ENCODE results near the gene KNCN.

The KNCN gene

GRCh38 chr1:46585312-46585938, 34.0 kb upstream of the KNCN start:
- DNase-seq (ENCODE audit: insufficient read length, low spot score) (no peak), FAIRE-seq (no peak)
- TF ChIP-seq SPI1 (IDR thresholded peaks at IDR 0.05; ENCODE audit: low read depth, low read length) (no peak), POLR2A (IDR thresholded peaks at IDR 0.05; ENCODE audit: low read depth, low read length) (no peak), POLR2AphosphoS5 (IDR thresholded peaks at IDR 0.05; ENCODE audit: low read depth, low read length) (no peak), PAX5 (IDR thresholded peaks at IDR 0.05; ENCODE audit: insufficient read depth, low read length, severe bottlenecking) (no peak), TAF1 (IDR thresholded peaks at IDR 0.05; ENCODE audit: low read depth, low read length) (no peak), POU2F2 (IDR thresholded peaks at IDR 0.05; ENCODE audit: low read depth, low read length) (no peak)

- TF ChIP-seq POU2F2 (IDR thresholded peaks at IDR 0.05; ENCODE audit: low read depth, low read length) = no peak
- no peak for TF ChIP-seq POLR2AphosphoS5 (IDR thresholded peaks at IDR 0.05; ENCODE audit: low read depth, low read length)
- no peak for TF ChIP-seq TAF1 (IDR thresholded peaks at IDR 0.05; ENCODE audit: low read depth, low read length)
- no peak for TF ChIP-seq SPI1 (IDR thresholded peaks at IDR 0.05; ENCODE audit: low read depth, low read length)
- no peak for TF ChIP-seq POLR2A (IDR thresholded peaks at IDR 0.05; ENCODE audit: low read depth, low read length)
- TF ChIP-seq PAX5 (IDR thresholded peaks at IDR 0.05; ENCODE audit: insufficient read depth, low read length, severe bottlenecking) = no peak
- DNase-seq (ENCODE audit: insufficient read length, low spot score) = no peak
- FAIRE-seq = no peak
Measured at GRCh38 chr1:46583494-46583893, 32.0 kb upstream of the KNCN start.

- no peak for TF ChIP-seq POU2F2 (IDR thresholded peaks at IDR 0.05; ENCODE audit: low read depth, low read length)
- no peak for TF ChIP-seq SPI1 (IDR thresholded peaks at IDR 0.05; ENCODE audit: low read depth, low read length)
- no peak for TF ChIP-seq PAX5 (IDR thresholded peaks at IDR 0.05; ENCODE audit: insufficient read depth, low read length, severe bottlenecking)
- no peak for TF ChIP-seq TAF1 (IDR thresholded peaks at IDR 0.05; ENCODE audit: low read depth, low read length)
- TF ChIP-seq POLR2A (IDR thresholded peaks at IDR 0.05; ENCODE audit: low read depth, low read length) = no peak
- no peak for TF ChIP-seq POLR2AphosphoS5 (IDR thresholded peaks at IDR 0.05; ENCODE audit: low read depth, low read length)
- DNase-seq (ENCODE audit: insufficient read length, low spot score) = no peak
- no peak for FAIRE-seq
Measured at GRCh38 chr1:46582972-46583371, 31.5 kb upstream of the KNCN start.

GRCh38 chr1:46581681-46582455, 30.4 kb upstream of the KNCN start:
- TF ChIP-seq POLR2A (IDR thresholded peaks at IDR 0.05; ENCODE audit: low read depth, low read length) (no peak), TAF1 (IDR thresholded peaks at IDR 0.05; ENCODE audit: low read depth, low read length) (no peak), PAX5 (IDR thresholded peaks at IDR 0.05; ENCODE audit: insufficient read depth, low read length, severe bottlenecking) (no peak), POU2F2 (IDR thresholded peaks at IDR 0.05; ENCODE audit: low read depth, low read length) (no peak), POLR2AphosphoS5 (IDR thresholded peaks at IDR 0.05; ENCODE audit: low read depth, low read length) (no peak), SPI1 (IDR thresholded peaks at IDR 0.05; ENCODE audit: low read depth, low read length) (no peak)
- DNase-seq (ENCODE audit: insufficient read length, low spot score) (no peak), FAIRE-seq (peak; percentile 60)

- DNase-seq (ENCODE audit: insufficient read length, low spot score) (no peak), FAIRE-seq (peak; percentile 63)
- TF ChIP-seq POLR2A (IDR thresholded peaks at IDR 0.05; ENCODE audit: low read depth, low read length) (no peak), PAX5 (IDR thresholded peaks at IDR 0.05; ENCODE audit: insufficient read depth, low read length, severe bottlenecking) (no peak)
Measured at GRCh38 chr1:46580140-46580903, 28.9 kb upstream of the KNCN start.

GRCh38 chr1:46577671-46578070, 26.2 kb upstream of the KNCN start:
- FAIRE-seq (no peak), DNase-seq (ENCODE audit: insufficient read length, low spot score) (no peak)
- no peak for TF ChIP-seq POLR2AphosphoS5 (IDR thresholded peaks at IDR 0.05; ENCODE audit: low read depth, low read length)
- no peak for TF ChIP-seq TAF1 (IDR thresholded peaks at IDR 0.05; ENCODE audit: low read depth, low read length)
- no peak for TF ChIP-seq POLR2A (IDR thresholded peaks at IDR 0.05; ENCODE audit: low read depth, low read length)
- TF ChIP-seq SPI1 (IDR thresholded peaks at IDR 0.05; ENCODE audit: low read depth, low read length) = no peak
- TF ChIP-seq POU2F2 (IDR thresholded peaks at IDR 0.05; ENCODE audit: low read depth, low read length) = no peak
- no peak for TF ChIP-seq PAX5 (IDR thresholded peaks at IDR 0.05; ENCODE audit: insufficient read depth, low read length, severe bottlenecking)

GRCh38 chr1:46576596-46576995, 25.1 kb upstream of the KNCN start:
- no peak for FAIRE-seq
- no peak for DNase-seq (ENCODE audit: insufficient read length, low spot score)
- TF ChIP-seq POLR2AphosphoS5 (IDR thresholded peaks at IDR 0.05; ENCODE audit: low read depth, low read length) = no peak
- no peak for TF ChIP-seq PAX5 (IDR thresholded peaks at IDR 0.05; ENCODE audit: insufficient read depth, low read length, severe bottlenecking)
- no peak for TF ChIP-seq TAF1 (IDR thresholded peaks at IDR 0.05; ENCODE audit: low read depth, low read length)
- TF ChIP-seq POLR2A (IDR thresholded peaks at IDR 0.05; ENCODE audit: low read depth, low read length) = no peak
- TF ChIP-seq POU2F2 (IDR thresholded peaks at IDR 0.05; ENCODE audit: low read depth, low read length) = no peak

GRCh38 chr1:46575778-46576177, 24.3 kb upstream of the KNCN start:
- FAIRE-seq (no peak), DNase-seq (ENCODE audit: insufficient read length, low spot score) (no peak)
- TF ChIP-seq SPI1 (IDR thresholded peaks at IDR 0.05; ENCODE audit: low read depth, low read length) = no peak
- TF ChIP-seq POU2F2 (IDR thresholded peaks at IDR 0.05; ENCODE audit: low read depth, low read length) = no peak
- TF ChIP-seq POLR2A (IDR thresholded peaks at IDR 0.05; ENCODE audit: low read depth, low read length) = no peak
- no peak for TF ChIP-seq POLR2AphosphoS5 (IDR thresholded peaks at IDR 0.05; ENCODE audit: low read depth, low read length)
- TF ChIP-seq TAF1 (IDR thresholded peaks at IDR 0.05; ENCODE audit: low read depth, low read length) = no peak
- no peak for TF ChIP-seq PAX5 (IDR thresholded peaks at IDR 0.05; ENCODE audit: insufficient read depth, low read length, severe bottlenecking)

GRCh38 chr1:46575300-46575699, 23.9 kb upstream of the KNCN start:
- TF ChIP-seq POLR2AphosphoS5 (IDR thresholded peaks at IDR 0.05; ENCODE audit: low read depth, low read length) = no peak
- no peak for TF ChIP-seq POLR2A (IDR thresholded peaks at IDR 0.05; ENCODE audit: low read depth, low read length)
- TF ChIP-seq POU2F2 (IDR thresholded peaks at IDR 0.05; ENCODE audit: low read depth, low read length) = no peak
- TF ChIP-seq PAX5 (IDR thresholded peaks at IDR 0.05; ENCODE audit: insufficient read depth, low read length, severe bottlenecking) = no peak
- no peak for TF ChIP-seq SPI1 (IDR thresholded peaks at IDR 0.05; ENCODE audit: low read depth, low read length)
- no peak for TF ChIP-seq TAF1 (IDR thresholded peaks at IDR 0.05; ENCODE audit: low read depth, low read length)
- no peak for DNase-seq (ENCODE audit: insufficient read length, low spot score)
- no peak for FAIRE-seq
